ENCODE measurements around the gene CCR3.

CCR3 gene

DNA sequence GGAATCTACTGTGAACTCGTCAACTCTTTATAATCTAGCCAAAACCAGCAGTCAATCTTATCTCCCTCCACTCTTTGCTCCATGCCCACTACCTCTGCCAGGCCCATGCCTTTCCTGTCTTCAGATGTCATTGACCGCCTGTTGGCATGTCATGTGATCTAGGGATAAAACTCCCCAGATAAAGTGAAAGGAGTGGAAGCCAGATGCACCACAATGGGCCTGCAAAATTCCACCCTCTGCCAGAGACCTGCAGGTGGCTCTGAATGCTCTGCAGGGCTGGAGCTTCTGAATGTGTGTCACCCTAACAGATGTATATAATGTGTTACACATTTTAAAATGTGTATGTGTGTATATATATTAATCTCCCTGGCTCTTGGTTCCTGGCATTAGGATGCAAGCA lies 2.3 kb upstream of the CCR3 start:
- H3K4me1 ChIP-seq (ENCODE audit: control insufficient read depth, insufficient read depth, low read length, poor library complexity, severe bottlenecking) = no peaks in the 10 kb centered on the region
- H3K27ac ChIP-seq (ENCODE audit: low read depth, low read length, severe bottlenecking) = no peak overlapping the region
- no peaks in the 10 kb centered on the region for H3K36me3 ChIP-seq (ENCODE audit: control insufficient read depth, insufficient read depth, low read length)
- H3K4me3 ChIP-seq (ENCODE audit: extremely low read depth, insufficient read depth, low read length, poor library complexity, severe bottlenecking) = no peak overlapping the region
- no peaks in the 10 kb centered on the region for H3K9me3 ChIP-seq (ENCODE audit: control insufficient read depth, low read length)
- WGBS, 2 experiments (ENCODE audit: insufficient coverage in 2 of 2) = 81 to 86% methylated on average over 1 to 2 of the region's 2 CpGs

DNA sequence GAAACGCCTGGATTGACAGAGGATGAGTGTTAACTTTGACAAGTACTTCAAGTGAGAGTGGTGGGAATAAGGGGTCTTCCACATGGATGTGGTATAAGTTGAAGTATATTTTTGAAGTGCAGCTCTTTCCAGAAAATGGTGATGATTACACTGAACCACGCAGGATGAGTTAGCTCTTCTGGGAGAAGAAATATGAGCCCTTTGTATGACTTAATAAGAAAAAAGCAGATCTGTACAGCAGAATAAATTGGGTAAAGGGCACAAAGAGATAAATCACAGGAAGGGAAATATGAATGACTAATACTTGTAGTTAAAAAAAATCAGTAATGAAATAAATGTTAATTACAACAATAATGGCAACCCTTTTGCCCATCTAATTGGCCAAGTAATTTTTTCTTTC lies 1.3 kb downstream of the CCR3 start:
- no peak overlapping the region for H3K4me3 ChIP-seq (ENCODE audit: extremely low read depth, insufficient read depth, low read length, poor library complexity, severe bottlenecking)
- 80 to 85% methylated on average over 2 of the region's 2 CpGs for WGBS, 2 experiments (ENCODE audit: insufficient coverage in 2 of 2)
- no peaks in the 10 kb centered on the region for H3K9me3 ChIP-seq (ENCODE audit: control insufficient read depth, low read length)

DNA sequence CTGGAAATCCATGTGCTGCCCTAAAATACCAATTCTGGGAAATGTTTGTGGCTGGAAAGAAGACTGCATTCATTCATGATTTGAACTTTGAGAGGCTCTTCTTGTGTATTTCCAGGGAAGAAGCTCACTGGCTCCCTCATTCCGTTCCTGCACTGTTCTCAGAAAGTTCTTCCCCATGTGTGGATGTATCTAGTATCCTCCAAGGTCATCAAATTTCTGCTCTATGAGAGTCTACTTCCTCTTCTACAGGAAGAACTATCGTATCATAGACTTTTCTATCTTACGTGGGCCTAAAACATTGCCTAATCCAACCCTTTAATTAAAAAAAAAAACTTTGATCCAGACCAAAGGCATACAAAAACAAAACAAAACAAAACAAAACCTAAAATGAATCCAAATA lies 2.9 kb downstream of the CCR3 start:
- WGBS, 2 experiments (ENCODE audit: insufficient coverage in 2 of 2) = 88 to 94% methylated on average over 2 to 3 of the region's 3 CpGs

More for the DNA sequence above, 1.3 kb downstream of the CCR3 start:
- Histone ChIP-seq H3K4me1 (ENCODE audit: control insufficient read depth, insufficient read depth, low read length, poor library complexity, severe bottlenecking) (no peaks in the 10 kb centered on the region), H3K27ac (ENCODE audit: low read depth, low read length, severe bottlenecking) (no peak overlapping the region), H3K36me3 (ENCODE audit: control insufficient read depth, insufficient read depth, low read length) (no peaks in the 10 kb centered on the region)

DNA sequence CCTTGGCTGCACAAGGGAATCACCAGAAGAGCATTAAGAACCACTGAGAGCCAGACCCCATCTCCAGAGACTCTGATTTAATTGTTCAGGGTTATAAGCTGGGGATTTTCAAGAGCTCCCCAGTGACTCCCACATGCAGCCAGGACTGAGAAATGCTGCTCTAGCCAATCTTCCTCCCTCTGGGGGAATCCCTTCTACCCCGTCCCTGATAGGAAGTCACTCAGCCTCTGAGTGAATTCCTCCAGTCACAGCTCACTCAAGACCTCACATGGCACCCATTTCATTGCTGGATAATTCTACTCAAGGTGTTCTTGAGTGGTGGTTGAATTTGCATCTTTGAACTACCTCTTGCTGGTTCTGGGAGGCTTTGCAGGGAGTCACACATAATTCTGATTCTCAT lies 10.7 kb downstream of the CCR3 start:
- no peak overlapping the region for H3K4me3 ChIP-seq (ENCODE audit: extremely low read depth, insufficient read depth, low read length, poor library complexity, severe bottlenecking)
- H3K4me1 ChIP-seq (ENCODE audit: control insufficient read depth, insufficient read depth, low read length, poor library complexity, severe bottlenecking) = no peaks in the 10 kb centered on the region
- no peak overlapping the region for H3K27ac ChIP-seq (ENCODE audit: low read depth, low read length, severe bottlenecking)
- WGBS, 2 experiments (ENCODE audit: insufficient coverage in 2 of 2) = 100% methylated on average over 1 of the region's 1 CpG; no CpG with 5 or more reads in 1 of the 2 experiments
- no peaks in the 10 kb centered on the region for H3K36me3 ChIP-seq (ENCODE audit: control insufficient read depth, insufficient read depth, low read length)
- no peaks in the 10 kb centered on the region for H3K9me3 ChIP-seq (ENCODE audit: control insufficient read depth, low read length)

More for the DNA sequence above, 2.9 kb downstream of the CCR3 start:
- Histone ChIP-seq H3K27ac (ENCODE audit: low read depth, low read length, severe bottlenecking) (no peak overlapping the region), H3K9me3 (ENCODE audit: control insufficient read depth, low read length) (no peaks in the 10 kb centered on the region), H3K4me3 (ENCODE audit: extremely low read depth, insufficient read depth, low read length, poor library complexity, severe bottlenecking) (no peak overlapping the region), H3K4me1 (ENCODE audit: control insufficient read depth, insufficient read depth, low read length, poor library complexity, severe bottlenecking) (no peaks in the 10 kb centered on the region), H3K36me3 (ENCODE audit: control insufficient read depth, insufficient read depth, low read length) (no peaks in the 10 kb centered on the region)

DNA sequence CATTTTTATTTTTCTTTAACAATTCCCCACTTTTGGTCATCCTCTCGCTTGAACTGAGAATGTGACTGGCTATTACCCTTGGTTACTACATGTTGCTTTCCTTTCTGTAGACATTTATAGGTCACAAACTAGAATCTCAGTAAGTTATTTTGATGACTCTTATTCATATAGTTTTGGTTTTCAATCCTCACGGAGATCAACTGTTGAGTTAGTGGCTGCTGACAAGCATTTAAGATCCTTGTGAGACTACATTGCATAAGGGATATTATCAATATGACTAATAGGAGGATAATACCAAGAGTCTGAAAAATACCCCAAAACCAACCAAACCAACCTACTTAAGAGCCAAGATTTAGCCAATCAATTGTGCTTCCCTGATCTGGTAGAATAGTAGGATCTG lies 16.3 kb downstream of the CCR3 start:
- Histone ChIP-seq H3K27ac (ENCODE audit: low read depth, low read length, severe bottlenecking) (no peak overlapping the region), H3K4me3 (ENCODE audit: extremely low read depth, insufficient read depth, low read length, poor library complexity, severe bottlenecking) (no peak overlapping the region), H3K4me1 (ENCODE audit: control insufficient read depth, insufficient read depth, low read length, poor library complexity, severe bottlenecking) (no peaks in the 10 kb centered on the region), H3K9me3 (ENCODE audit: control insufficient read depth, low read length) (no peaks in the 10 kb centered on the region), H3K36me3 (ENCODE audit: control insufficient read depth, insufficient read depth, low read length) (no peaks in the 10 kb centered on the region)
- WGBS, 2 experiments (ENCODE audit: insufficient coverage in 2 of 2) = 100% methylated on average over 1 of the region's 2 CpGs

DNA sequence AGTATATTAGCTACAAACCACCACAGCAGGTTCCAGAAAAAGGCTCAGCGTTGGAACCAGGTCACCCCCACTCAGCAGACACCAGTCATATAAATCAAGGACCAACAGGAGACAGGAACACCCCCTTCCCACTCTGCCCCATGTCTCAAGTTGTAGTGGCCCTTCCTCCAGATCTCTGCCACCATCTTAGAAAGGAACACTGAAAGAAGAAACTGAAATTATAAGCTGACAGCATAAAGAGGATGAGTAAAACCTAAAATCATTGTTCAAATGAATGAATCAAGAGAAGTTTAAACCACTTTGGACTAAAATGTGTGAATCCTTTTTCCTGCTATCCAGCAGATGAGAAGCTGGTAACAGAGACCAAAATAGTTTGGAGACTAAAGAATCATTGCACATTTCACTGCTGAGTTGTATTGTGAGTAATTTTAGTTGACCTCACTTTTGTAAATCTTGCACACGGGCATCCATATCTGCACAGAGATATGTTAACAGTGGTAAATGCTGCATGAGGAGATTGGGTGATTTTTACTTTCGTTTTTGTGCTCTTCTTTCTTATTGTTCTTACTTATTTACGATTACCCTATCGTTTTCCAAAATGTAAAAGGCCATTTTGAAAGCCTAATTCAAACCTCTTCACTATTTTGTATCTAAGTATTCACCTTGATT lies 19.8 kb downstream of the CCR3 start:
- H3K27ac ChIP-seq (ENCODE audit: low read depth, low read length, severe bottlenecking) = no peak overlapping the region
- H3K4me1 ChIP-seq (ENCODE audit: control insufficient read depth, insufficient read depth, low read length, poor library complexity, severe bottlenecking) = no peaks in the 10 kb centered on the region
- no peaks in the 10 kb centered on the region for H3K36me3 ChIP-seq (ENCODE audit: control insufficient read depth, insufficient read depth, low read length)
- H3K4me3 ChIP-seq (ENCODE audit: extremely low read depth, insufficient read depth, low read length, poor library complexity, severe bottlenecking) = no peak overlapping the region
- WGBS, 2 experiments (ENCODE audit: insufficient coverage in 2 of 2) = 80% methylated on average over 1 of the region's 5 CpGs; no CpG with 5 or more reads in 1 of the 2 experiments
- H3K9me3 ChIP-seq (ENCODE audit: control insufficient read depth, low read length) = no peaks in the 10 kb centered on the region

DNA sequence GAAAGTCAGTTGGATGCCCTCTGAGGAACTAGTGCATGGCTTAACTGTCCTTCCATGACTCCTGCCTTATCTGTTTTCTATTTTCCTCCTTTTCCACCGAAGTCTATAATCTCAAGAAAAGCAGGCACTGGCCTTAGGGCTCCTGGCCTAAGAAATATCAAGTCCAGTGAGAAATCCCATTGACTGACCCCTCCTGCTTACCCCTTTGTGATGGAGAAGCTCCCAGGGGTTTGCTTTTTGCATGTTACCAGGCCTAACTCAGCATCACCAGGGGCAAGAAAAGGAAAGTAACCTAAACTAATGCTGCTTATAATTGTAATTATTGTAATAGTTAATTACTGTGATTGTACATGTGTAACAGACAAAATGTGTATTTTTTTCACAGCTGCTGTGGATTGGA lies 21.7 kb downstream of the CCR3 start:
- Histone ChIP-seq H3K9me3 (ENCODE audit: control insufficient read depth, low read length) (no peaks in the 10 kb centered on the region), H3K27ac (ENCODE audit: low read depth, low read length, severe bottlenecking) (no peak overlapping the region), H3K36me3 (ENCODE audit: control insufficient read depth, insufficient read depth, low read length) (no peaks in the 10 kb centered on the region), H3K4me1 (ENCODE audit: control insufficient read depth, insufficient read depth, low read length, poor library complexity, severe bottlenecking) (no peaks in the 10 kb centered on the region), H3K4me3 (ENCODE audit: extremely low read depth, insufficient read depth, low read length, poor library complexity, severe bottlenecking) (no peak overlapping the region)
- WGBS, 2 experiments (ENCODE audit: insufficient coverage in 2 of 2) = 50 to 60% methylated on average over 1 of the region's 1 CpG

DNA sequence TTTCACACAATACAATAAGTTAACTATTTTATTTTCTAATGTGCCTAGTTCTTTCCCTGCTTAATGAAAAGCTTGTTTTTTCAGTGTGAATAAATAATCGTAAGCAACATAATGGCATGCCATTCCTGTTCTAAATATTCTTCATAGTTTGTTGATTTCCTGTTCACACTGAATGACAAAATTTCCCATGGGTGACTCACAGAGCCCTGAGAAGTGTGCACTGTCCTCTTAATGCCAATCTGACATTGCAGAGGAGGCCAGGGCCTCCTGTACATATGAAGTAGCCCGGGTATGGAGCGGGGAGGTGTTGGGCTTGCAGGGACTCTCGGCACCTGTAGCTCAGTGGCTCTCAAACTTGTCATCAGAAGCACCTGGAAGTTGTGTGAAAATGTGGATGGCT lies 24.3 kb downstream of the CCR3 start:
- no peaks in the 10 kb centered on the region for H3K4me1 ChIP-seq (ENCODE audit: control insufficient read depth, insufficient read depth, low read length, poor library complexity, severe bottlenecking)
- H3K36me3 ChIP-seq (ENCODE audit: control insufficient read depth, insufficient read depth, low read length) = no peaks in the 10 kb centered on the region
- H3K4me3 ChIP-seq (ENCODE audit: extremely low read depth, insufficient read depth, low read length, poor library complexity, severe bottlenecking) = no peak overlapping the region
- H3K27ac ChIP-seq (ENCODE audit: low read depth, low read length, severe bottlenecking) = no peak overlapping the region
- no peaks in the 10 kb centered on the region for H3K9me3 ChIP-seq (ENCODE audit: control insufficient read depth, low read length)
- WGBS, 2 experiments (ENCODE audit: insufficient coverage in 2 of 2) = 95 to 97% methylated on average over 3 of the region's 4 CpGs

DNA sequence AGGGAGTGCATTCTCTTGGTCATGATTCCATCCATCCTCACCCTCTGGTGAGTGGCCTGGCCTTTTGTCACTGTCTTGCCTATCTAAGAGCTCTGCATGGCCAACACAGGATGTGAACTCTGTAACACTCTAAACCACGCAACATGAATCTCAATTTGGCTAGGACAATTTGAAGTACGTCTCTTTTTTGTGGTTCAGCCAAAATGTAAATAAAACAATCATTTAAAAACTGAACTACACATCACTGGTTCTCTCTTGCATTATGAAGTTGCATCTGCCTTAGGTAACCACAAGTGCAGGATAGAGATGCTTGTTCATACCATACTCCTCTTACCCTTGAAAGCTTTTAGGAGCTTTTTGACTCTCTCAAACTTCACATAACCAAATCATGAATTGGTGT lies 27.3 kb downstream of the CCR3 start:
- Histone ChIP-seq H3K4me1 (ENCODE audit: control insufficient read depth, insufficient read depth, low read length, poor library complexity, severe bottlenecking) (no peaks in the 10 kb centered on the region), H3K36me3 (ENCODE audit: control insufficient read depth, insufficient read depth, low read length) (no peaks in the 10 kb centered on the region), H3K9me3 (ENCODE audit: control insufficient read depth, low read length) (no peaks in the 10 kb centered on the region), H3K27ac (ENCODE audit: low read depth, low read length, severe bottlenecking) (no peak overlapping the region), H3K4me3 (ENCODE audit: extremely low read depth, insufficient read depth, low read length, poor library complexity, severe bottlenecking) (no peak overlapping the region)
- 89 to 94% methylated on average over 2 of the region's 2 CpGs for WGBS, 2 experiments (ENCODE audit: insufficient coverage in 2 of 2)

DNA sequence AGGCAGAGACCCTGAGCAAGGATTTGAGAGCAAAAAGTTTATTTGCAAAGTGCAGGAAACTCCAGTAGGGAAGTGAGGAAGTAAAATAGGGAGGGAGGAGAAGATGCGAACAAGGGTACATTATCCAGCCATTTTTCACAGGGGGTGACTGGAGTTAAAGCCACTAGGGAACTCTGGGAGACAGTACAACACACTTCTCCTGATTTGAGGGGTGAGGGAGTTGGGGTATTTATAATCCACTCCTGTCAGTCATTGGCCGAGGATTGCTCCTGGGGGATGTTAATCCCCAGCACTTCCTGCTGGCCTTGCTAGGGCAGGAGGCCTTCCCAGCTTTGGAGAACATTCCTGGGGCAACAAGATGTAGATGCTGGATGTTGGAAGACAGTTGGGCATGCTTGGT lies 28.2 kb downstream of the CCR3 start:
- no peaks in the 10 kb centered on the region for H3K36me3 ChIP-seq (ENCODE audit: control insufficient read depth, insufficient read depth, low read length)
- H3K27ac ChIP-seq (ENCODE audit: low read depth, low read length, severe bottlenecking) = no peak overlapping the region
- H3K4me1 ChIP-seq (ENCODE audit: control insufficient read depth, insufficient read depth, low read length, poor library complexity, severe bottlenecking) = no peaks in the 10 kb centered on the region
- H3K9me3 ChIP-seq (ENCODE audit: control insufficient read depth, low read length) = no peaks in the 10 kb centered on the region
- H3K4me3 ChIP-seq (ENCODE audit: extremely low read depth, insufficient read depth, low read length, poor library complexity, severe bottlenecking) = no peak overlapping the region
- WGBS, 2 experiments (ENCODE audit: insufficient coverage in 2 of 2) = 88 to 100% methylated on average over 1 to 2 of the region's 2 CpGs

DNA sequence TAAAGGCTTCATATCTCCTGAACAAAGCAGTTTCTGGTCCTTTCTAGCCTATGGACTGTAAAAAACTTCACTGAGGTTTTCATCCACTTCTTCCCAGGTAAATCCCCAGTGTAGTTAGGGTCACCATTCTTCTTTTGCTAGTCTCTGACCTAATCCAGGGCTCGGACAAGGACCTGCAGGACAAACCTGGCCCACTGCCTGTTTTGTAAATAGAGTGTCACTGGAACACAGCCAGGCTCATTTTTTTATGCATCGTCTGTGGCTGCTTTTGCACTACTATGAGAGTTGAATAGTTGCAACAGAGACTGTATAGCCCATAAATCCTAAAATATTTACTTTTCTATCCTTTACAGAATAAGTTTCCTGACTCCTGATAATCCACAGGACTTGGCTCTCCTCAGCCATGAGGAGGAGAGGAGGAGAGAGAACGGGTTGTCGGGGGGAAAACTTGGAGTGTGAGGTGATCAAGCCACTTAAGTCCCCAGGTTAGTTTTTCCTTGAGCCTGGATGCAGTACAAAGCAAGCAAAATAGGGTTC lies 29.0 kb downstream of the CCR3 start:
- 82 to 90% methylated on average over 1 to 3 of the region's 4 CpGs for WGBS, 2 experiments (ENCODE audit: insufficient coverage in 2 of 2)

More for the DNA sequence above, 29.0 kb downstream of the CCR3 start:
- Histone ChIP-seq H3K4me3 (ENCODE audit: extremely low read depth, insufficient read depth, low read length, poor library complexity, severe bottlenecking) (no peak overlapping the region), H3K9me3 (ENCODE audit: control insufficient read depth, low read length) (no peaks in the 10 kb centered on the region), H3K36me3 (ENCODE audit: control insufficient read depth, insufficient read depth, low read length) (no peaks in the 10 kb centered on the region), H3K4me1 (ENCODE audit: control insufficient read depth, insufficient read depth, low read length, poor library complexity, severe bottlenecking) (no peaks in the 10 kb centered on the region), H3K27ac (ENCODE audit: low read depth, low read length, severe bottlenecking) (no peak overlapping the region)
